GM21390 (cell line): Measurements from ENCODE around the gene PLK5.

Experiments
- ATAC-seq: cut with Tn5 transposase; IDR thresholded peaks from one replicate; pipeline ENCODE4 v1.9.1; 2021; ENCODE audit not compliant: unreplicated experiment

Gene PLK5

DNA sequence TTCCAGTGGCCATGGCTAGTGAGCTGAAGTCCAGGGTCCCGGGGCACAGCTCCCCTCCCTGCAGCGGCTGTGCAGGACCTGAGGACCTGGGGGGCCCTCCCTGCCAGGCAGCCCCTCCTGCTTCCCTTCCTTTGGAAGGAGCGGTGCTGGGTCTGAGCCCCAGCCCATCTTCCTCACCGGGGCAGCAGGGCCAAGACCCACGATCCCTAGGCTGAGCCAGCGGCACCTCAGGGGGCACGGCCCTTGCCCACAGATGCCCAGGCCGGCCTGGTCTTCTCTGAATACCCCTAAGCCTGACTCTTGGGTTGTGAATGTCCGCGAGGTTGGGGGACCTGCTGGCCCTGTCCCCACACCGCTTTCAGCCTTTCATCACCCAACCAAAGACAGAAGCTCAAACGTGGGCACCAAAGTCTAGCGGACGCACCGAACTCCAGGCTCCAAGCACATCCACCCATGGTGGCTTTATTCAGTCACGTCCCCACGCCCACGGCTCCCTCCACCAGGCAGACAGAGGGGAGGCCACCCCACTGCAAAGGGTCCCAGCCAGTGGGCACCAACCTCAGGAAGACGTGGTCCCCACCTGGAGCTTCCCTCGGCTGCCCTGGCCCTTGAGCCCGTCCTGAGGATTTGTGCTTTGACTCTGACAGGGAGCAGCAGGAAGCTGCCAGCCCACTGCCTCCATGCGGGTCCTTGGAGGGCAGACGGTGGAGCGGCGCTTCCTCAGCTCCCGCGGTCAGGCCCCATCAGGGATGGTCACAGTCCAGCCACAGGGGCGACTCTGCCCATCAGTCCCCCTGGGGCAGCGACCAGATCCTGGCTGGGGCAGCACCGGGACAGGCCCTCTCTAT lies 52.6 kb downstream of the PLK5 start:
- ATAC-seq, result no peak

DNA sequence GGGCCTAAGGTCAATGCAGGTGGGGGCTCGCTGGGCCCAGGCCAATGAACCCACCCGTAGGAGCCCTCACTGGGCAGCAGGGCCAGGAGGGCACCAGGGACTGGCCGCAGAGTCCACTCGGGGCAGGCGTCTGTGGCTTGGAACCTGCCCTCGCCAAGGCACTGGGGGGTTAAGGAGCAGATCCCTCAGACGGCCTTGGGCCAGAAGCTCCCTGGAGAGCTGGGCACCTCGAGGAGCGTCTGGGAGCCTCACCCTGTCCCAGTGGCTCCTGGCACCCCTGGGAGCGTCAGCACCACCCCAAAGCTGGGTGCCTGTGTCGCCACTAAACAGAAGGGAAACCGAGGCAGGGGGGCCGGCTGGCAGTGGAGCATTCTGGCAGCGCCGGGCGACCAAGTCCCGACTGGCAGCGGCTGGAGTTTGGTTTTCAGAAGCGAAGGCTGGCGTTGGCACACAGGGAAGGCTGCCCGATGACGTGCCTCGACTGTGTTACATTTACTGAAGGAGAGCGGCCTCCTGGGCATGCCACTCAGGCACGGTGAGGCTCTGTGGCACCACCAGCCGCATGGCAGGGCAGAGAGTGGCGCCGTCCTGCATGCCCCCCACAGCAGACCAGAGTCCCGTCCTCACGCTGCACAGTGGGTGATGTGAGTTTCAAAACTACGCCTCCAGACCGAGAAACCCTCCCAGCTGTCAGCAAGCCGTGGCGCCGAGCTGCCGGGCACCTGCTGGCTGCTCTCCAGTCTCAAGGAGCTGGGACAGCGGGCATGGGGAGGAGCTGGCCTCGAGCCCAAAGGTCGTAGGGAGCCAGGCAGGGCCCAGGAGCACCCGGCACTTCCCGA lies 53.4 kb downstream of the PLK5 start:
- ATAC-seq, result no peak

DNA sequence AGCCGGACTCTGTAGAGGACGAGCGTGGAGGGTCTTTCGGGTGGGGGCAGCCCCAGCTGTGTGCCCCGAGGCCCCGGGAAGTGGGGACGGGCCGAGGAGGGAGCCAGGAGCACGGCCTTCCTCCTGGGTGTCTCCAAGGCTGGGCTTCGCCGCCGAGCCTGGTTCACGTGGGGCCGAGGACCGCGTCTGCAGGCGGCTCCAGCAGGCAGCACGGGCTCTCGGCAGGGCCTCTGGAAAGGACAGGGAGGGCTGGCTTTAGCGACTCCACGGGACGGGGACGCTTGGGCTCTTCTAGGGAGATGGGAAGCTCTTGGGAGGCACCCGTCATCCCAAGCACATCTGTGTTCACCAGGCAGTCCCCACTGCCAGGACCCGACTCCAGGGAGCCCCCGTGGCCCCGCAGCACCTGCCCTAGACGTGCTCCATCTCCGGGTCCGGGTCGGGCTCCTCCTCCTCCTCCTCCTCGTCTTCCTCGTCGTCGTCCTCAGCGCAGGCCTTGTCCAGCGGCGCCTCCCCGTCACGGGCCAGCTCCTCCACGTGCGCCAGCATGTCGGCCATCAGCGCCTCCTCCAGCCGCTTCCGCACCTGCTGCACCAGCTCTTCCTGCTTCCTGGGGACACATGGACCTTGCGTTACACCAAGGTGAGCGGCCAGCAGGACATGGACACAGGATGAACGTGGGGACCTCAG lies 54.2 kb downstream of the PLK5 start:
- no peak for ATAC-seq

DNA sequence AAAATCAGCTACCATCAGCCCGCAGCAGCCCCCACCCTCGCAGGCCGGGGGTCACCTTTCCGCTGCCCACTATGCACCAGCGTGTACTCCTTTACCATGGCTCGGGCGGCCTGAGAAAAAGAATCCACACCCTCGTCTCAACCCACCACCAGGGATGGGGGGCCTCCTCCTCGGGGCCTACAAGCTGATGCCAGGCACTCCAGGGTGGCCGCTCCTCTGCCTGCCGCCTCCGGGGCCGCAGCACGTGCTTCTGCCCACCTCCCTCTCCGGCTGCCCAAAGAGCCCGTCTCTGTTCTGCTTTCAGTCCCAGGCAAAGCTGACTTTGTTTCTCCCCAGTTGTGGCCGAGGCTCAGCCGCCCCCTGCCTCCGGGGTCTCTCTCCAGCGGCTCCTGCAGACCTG lies 55.3 kb downstream of the PLK5 start:
- ATAC-seq, result no peak

DNA sequence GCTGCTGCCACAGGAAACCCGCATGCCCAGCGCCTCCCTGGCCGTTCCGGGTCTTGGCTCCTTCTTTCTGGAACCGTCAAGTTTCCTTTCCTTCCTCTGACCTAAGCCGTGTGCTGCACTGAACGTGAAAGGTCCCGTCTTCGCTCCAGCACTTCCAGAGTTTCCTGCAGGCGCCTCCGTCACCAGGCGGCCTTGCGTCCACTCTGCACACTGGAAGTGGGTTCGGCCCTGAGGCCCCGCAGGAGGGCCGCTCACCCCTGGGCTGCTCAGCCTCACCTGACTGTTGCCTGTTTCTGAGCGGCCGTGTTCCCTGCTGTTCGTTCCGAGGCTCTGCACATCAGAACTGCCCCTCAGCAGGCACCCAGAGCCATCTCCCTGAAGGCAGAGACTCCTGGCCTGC lies 56.5 kb downstream of the PLK5 start:
- no peak for ATAC-seq

DNA sequence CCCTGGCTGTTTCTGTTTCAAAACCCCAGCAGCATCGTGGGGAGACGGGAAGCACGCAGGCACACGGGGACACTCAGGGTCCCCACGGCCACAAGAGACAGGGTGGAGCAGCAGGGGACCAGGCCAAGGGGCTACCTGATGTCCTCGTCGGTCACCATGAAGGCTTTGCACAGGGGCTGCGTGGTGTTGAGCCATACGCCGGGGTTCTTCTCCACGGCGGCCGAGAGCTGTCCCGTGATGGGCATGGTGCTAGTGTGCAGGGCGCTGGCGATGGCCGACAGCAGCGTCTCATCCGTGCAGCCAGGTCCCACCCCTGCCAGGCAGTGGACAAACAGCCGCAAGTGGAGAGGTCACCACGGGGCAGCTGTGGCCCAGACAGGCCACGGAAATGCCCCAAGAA lies 57.1 kb downstream of the PLK5 start:
- no peak for ATAC-seq

DNA sequence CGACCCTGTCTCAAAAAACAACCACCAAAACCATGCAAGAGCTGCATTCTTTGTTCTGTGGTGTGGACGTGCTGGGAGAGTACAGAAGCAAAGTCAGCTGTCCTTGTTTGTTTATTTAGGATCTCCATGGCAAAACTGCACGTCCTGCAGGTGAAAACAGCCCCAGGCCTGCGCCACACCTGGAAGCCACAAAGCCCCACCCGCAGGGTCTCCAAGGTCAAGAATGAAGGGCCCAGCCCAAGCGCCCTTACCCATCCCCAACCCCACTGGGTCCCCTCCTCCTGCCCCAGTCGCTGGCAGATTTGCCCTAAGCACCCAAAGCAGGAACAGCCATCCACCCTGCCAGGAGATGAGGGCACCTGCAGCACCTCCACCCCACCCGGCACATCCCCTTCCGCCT lies 58.3 kb downstream of the PLK5 start:
- ATAC-seq, result no peak

DNA sequence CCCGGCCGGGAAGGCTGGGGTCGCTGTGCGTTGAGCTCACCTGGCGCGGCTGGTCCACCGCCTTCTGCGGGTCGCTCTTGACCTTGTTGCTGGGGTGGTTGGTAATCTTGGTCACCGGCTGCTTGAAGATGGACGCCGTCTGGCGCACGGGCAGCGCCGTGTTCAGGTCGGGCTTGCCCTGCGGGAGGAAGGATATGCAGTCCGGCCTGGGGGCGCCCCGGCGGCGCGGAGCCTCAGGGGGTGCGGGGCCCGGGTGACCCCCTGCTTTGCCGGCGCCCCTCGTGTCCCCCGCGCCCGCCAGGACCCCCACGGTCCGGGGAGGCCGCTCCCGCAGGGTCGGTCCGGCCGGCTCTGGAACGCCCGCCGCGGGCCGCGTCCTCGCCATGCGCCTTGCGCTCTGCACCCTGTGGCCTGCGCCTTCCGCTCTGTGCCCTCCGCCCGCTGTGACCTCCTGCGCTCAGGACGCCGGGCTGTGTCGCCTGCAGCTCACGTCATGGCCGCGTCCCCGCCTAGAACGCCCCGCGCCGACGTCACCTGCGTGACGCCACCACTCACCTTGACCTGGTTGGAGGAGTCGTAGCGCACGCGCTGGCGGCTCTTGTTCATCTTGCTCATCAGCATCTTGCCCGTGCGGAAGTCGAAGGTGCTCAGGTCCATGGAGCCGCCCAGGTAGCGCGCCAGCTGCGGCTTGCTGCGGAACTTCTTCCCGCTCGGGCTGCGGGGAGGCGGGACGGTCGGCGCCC lies 60.8 kb downstream of the PLK5 start:
- no peak for ATAC-seq

DNA sequence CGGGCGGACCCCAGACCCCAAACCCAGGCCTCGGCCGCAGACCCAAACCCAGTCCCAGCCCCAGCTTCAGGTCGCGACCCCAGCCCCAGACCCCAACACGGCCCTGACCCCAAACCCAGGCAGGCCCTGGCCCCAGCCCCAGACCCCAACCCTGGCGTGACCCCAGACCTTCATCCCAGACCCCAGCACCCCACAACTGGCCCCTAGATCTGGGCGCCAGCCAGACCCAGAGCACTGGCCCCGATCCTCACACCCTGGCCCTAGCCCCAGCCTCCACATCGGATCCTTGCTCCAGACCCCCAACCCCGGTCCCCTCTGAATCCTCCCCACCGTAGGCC lies 61.3 kb downstream of the PLK5 start:
- ATAC-seq, result no peak
